Measurements from ENCODE around the gene MRGPRG.

Gene MRGPRG

DNA sequence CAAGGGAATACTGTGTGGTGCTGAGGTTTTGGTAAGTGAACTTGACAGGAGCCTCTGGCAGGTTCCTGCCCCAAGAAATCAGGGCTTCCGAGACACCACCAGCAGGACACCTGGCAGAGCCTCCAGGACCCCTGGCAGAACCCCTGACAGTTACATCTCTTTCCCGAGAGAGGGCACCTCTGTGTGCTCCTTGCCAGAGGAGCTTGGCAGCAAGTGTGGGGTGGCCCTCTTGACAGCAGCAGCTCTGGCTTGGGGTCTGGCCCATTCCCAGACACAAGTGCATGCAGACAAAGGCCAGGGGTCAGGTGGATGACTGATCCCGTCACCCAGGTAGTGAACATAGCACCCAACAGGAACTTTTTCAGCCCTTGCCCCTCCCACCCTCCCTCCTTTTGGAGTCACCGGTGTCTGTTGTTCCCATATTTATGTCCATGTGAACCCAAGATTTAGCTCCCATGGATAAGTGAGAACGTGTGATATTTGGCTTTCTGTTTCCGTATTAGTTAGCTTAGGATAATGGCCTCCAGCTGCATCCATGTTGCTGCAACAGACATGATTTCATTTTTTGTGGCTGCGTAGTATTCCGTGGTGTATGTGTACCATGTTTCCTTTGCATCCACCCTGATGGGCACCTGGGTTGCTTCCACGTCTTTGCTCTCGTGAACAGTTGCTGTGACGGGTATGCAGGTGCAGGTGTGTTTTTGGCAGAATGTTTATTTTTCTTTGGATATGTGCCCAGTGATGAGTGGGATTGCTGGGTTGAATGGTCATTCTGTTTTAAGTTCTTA lies 32.3 kb downstream of the MRGPRG start:
- no peak for TF ChIP-seq ZFX (IDR thresholded peaks at IDR 0.05; ENCODE audit: borderline replicate concordance)
- TF ChIP-seq, protein P1, sequence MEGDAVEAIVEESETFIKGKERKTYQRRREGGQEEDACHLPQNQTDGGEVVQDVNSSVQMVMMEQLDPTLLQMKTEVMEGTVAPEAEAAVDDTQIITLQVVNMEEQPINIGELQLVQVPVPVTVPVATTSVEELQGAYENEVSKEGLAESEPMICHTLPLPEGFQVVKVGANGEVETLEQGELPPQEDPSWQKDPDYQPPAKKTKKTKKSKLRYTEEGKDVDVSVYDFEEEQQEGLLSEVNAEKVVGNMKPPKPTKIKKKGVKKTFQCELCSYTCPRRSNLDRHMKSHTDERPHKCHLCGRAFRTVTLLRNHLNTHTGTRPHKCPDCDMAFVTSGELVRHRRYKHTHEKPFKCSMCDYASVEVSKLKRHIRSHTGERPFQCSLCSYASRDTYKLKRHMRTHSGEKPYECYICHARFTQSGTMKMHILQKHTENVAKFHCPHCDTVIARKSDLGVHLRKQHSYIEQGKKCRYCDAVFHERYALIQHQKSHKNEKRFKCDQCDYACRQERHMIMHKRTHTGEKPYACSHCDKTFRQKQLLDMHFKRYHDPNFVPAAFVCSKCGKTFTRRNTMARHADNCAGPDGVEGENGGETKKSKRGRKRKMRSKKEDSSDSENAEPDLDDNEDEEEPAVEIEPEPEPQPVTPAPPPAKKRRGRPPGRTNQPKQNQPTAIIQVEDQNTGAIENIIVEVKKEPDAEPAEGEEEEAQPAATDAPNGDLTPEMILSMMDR (IDR thresholded peaks at IDR 0.05): no peak
- H3K27ac ChIP-seq: no peak overlapping the region

DNA sequence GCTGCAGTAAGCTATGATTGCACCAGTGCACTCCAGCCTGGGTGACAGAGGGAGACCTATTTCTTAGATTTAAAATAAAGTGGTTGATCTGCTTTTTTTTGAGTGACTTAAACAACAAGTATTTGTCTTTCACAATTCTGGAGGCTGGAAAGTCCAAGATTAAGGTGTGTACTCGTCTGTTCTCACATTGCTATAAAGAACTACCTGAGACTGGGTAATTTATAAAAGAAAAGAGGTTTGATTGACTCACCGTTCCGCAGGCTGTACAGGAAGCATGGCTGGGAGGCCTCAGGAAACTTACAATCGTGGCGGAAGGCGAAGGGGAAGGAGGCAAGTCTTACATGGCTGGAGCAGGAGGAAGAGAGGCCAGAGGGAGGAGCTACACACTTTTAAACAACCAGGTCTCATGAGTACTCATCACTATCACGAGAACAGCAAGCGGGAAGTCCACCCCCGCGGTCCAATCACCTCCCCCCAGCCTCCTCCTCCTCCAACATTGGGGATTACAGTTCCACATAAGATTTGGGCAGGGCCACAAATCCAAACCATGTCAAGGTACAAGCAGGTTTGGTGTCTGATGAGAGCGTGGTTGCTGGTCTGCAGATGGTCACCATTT lies 33.8 kb downstream of the MRGPRG start:
- TF ChIP-seq, protein P1 (IDR thresholded peaks at IDR 0.05): no peak
- no peak for TF ChIP-seq ZFX (IDR thresholded peaks at IDR 0.05; ENCODE audit: borderline replicate concordance)

DNA sequence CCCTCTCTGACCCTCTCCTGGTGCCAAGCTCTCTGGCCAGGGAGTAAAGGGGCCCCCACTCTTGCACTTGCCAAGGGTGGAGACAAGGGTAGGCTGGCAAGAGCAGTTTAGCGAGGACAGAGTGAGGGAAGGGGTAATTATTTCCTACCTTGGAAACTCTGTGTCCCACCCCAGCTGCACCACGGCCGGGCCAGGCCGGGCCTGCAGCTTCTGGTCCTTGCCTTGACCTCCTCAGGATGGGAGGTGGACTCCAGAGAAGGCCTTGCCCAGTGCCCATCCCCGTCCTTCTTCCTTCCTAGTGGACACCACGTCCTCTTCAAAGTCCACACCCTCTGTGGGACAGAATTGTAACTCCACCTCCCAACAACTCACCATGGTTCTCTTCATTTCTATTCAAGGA lies 35.1 kb downstream of the MRGPRG start:
- no peak for TF ChIP-seq ZFX (IDR thresholded peaks at IDR 0.05; ENCODE audit: borderline replicate concordance)
- TF ChIP-seq, protein P1 (IDR thresholded peaks at IDR 0.05): no peak
- H3K27ac ChIP-seq: no peak overlapping the region

More for the DNA sequence above, 33.8 kb downstream of the MRGPRG start:
- no peak overlapping the region for H3K27ac ChIP-seq

DNA sequence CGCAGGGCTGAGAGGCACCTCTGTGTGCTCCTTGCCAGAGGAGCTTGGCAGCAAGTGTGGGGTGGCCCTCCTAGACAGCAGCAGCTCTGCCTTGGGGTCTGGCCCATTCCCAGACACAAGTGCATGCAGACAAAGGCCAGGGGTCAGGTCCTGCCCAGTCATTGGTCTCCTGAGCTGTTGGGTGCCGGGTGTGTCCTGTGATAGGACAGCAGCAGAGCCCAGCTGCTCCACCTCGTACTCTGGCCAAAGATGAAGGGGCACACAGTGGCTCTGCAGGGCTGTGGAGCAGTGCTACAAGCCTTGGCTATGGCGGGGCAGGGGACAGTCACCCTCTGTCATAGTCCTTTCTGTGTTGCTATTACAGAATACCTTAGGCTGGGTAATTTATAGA lies 36.2 kb downstream of the MRGPRG start:
- TF ChIP-seq, protein P1 (IDR thresholded peaks at IDR 0.05): no peak
- no peak for TF ChIP-seq ZFX (IDR thresholded peaks at IDR 0.05; ENCODE audit: borderline replicate concordance)
- H3K27ac ChIP-seq: no peak overlapping the region

DNA sequence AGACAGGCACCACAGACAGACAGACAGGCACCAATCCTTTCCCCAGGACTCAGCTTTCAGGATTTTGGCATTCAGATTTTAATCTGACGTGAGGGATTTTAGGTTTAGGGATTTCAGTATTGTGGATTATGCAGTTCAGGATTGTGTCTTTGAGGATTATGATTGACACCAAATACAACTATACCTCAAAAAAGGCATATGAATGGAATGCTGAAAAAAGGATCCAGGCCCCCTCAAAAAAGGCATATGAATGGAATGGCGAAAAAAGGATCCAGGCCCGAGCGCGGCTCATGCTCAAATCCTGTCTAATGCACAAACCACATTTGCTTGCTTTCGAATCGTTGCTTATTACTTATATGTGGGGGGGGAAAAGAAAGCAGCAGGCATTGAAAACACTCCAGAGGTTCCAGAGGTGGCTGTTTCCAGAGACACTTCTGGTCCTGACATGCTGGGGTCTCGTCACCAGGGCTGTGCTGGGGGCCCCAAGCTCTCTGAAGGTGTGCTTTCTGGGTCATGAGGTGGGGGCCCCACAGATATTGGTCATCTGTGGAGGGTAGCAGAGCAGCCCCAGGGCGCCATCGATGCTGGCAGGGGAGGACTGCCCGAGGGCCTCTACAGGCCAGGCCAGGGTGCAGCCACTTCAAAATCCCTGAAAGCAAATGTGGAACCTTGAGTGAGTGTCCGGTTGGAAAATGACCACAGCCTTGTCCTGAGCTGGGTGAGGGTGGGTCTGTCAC lies 36.7 kb downstream of the MRGPRG start:
- H3K27ac ChIP-seq: no peak overlapping the region
- no peak for TF ChIP-seq ZFX (IDR thresholded peaks at IDR 0.05; ENCODE audit: borderline replicate concordance)
- TF ChIP-seq, protein P1 (IDR thresholded peaks at IDR 0.05): no peak

DNA sequence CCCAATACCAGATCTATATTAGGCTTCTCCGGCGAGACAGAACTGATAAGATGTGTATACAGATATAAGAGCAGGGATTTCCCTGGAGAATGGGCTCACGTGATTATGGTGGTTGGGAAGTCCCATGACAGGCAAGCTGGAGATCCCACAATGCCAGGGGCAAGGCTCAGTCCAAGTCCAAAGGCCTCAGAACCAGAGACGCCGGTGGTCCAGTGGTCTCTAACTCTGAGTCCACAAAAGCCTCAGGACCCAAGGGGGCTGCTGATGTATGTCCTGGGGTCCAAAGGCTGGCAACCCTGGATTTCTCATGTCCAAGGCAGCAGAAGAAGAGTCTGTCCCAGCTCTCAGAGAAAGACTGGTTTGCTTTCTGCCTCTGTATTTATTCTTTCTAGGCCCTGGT lies 37.7 kb downstream of the MRGPRG start:
- TF ChIP-seq, protein P1 (IDR thresholded peaks at IDR 0.05): no peak
- TF ChIP-seq ZFX (IDR thresholded peaks at IDR 0.05; ENCODE audit: borderline replicate concordance): no peak
- H3K27ac ChIP-seq: no peak overlapping the region
